PFSK-1 (cell line): ENCODE measurements around the gene CCDC63.

Experiments used
- POLR2AphosphoS5 ChIP-seq: IDR thresholded peaks from 2 replicates; pipeline ENCODE4 v1.6.1; 2012; ENCODE audit warnings: low read depth, mild to moderate bottlenecking, control low read depth, low read length, moderate library complexity
- REST ChIP-seq, 2 experiments: IDR thresholded peaks; 2 replicates each; pipeline versions ENCODE4 v1.6.1 to v1.8.0; 2011 to 2012; ENCODE audit warnings: low read depth in 2 of 2, low read length in 2 of 2, control low read depth in 1 of 2, inconsistent platforms in 1 of 2, mild to moderate bottlenecking in 1 of 2, moderate library complexity in 1 of 2; ENCODE audit not compliant: insufficient read depth in 1 of 2
- TAF1 ChIP-seq: IDR thresholded peaks from 2 replicates; pipeline ENCODE4 v1.6.1; 2012; ENCODE audit warnings: low read length, control low read depth, borderline replicate concordance; ENCODE audit not compliant: insufficient read depth

- TF ChIP-seq POLR2AphosphoS5 (no peak), TAF1 (no peak), REST (IDR thresholded peaks at IDR 0.05; ENCODE audit: insufficient read depth in 1 of 2, low read depth in 2 of 2, low read length in 2 of 2) (no peak)
These were observed 61.8 kb downstream of the CCDC63 start for GRCh38 chr12:110908377-110909152.
